Measurements from ENCODE around the gene PDSS1. TPM values are rescaled to one million over a fixed set of nuclear protein-coding genes. Genes with fewer than 3 reads are reported as not detected.

PDSS1 gene
- polyA plus RNA-seq, 1 of the 3 experiments (the other 2 are of a cell fraction), result 14.9 TPM

- WGBS (ENCODE audit: low lambda C conversion rate), result 84% methylated on average over 5 of the region's 5 CpGs
- Histone ChIP-seq H3K4me3 (ENCODE audit: low read depth in 2 of 2, low read length in 1 of 2) (no peak overlapping the region), H3K27me3 (ENCODE audit: insufficient read depth) (no peaks in the 10 kb centered on the region), H3K9me2 (no peaks in the 10 kb centered on the region), H3K9ac (no peak overlapping the region), H3K9me3 (no peaks in the 10 kb centered on the region), H2AFZ (ENCODE audit: low read depth) (no peak overlapping the region), H3F3A (replicated peaks; ENCODE audit: insufficient read depth) (peaks cover 12% of the 10 kb centered on the region), H3K27ac (ENCODE audit: low read depth in 2 of 2, low read length in 1 of 2) (no peak overlapping the region), H3K4me1 (ENCODE audit: control insufficient read depth in 1 of 2, insufficient read depth in 2 of 2, low read depth in 1 of 2, low read length in 1 of 2) (no peaks in the 10 kb centered on the region), H3K36me3 (replicated peaks in 1 of 2; ENCODE audit: control insufficient read depth in 1 of 2, insufficient read depth in 2 of 2, low read length in 1 of 2) (peaks cover 63 to 67% of the 10 kb centered on the region in 2 experiments), H4K20me1 (ENCODE audit: insufficient read depth) (no peaks in the 10 kb centered on the region), H3K4me2 (no peak overlapping the region), H3K79me2 (ENCODE audit: insufficient read depth) (no peaks in the 10 kb centered on the region)
- no peak for DNase-seq
- CTCF ChIA-PET, result interaction anchor here (1.4 to 2.6 kb wide), 2 partner anchors 20 to 136 kb away, joined by 6 to 9 read pairs; no protein-coding TSS in a partner anchor
- POLR2A ChIA-PET, result no interaction called here
- TF ChIP-seq RCOR1 (IDR thresholded peaks at IDR 0.05; ENCODE audit: low read length) (no peak), RFX5 (IDR thresholded peaks at IDR 0.05; ENCODE audit: low read length) (no peak), USF2 (IDR thresholded peaks at IDR 0.05; ENCODE audit: borderline replicate concordance, low read depth, low read length) (no peak), FOXM1 (IDR thresholded peaks at IDR 0.05; ENCODE audit: low read depth) (no peak), MEF2A (IDR thresholded peaks at IDR 0.05; ENCODE audit: borderline replicate concordance, low read depth) (no peak), MXI1 (IDR thresholded peaks at IDR 0.05; ENCODE audit: low read depth, low read length) (no peak), NFIC (IDR thresholded peaks at IDR 0.05; ENCODE audit: borderline replicate concordance) (no peak), TAF1 (IDR thresholded peaks at IDR 0.05; ENCODE audit: borderline replicate concordance, low read depth, low read length) (no peak), EZH2phosphoT487 (IDR thresholded peaks at IDR 0.05; ENCODE audit: borderline replicate concordance, low read depth) (no peak)
These were observed 48.6 kb downstream of the PDSS1 start for GRCh38 chr10:26746061-26746460.

- no peak overlapping the region for H3K27ac ChIP-seq (ENCODE audit: low read depth in 2 of 2, low read length in 1 of 2)
- H3K9ac ChIP-seq, result no peak overlapping the region
- POLR2A ChIA-PET, result no interaction called here
- peak; percentile 49; the same call in 1 of the 2 replicates for TF ChIP-seq FOSL2 (IDR thresholded peaks at IDR 0.05; ENCODE audit: borderline replicate concordance, low read depth)
- no peak for TF ChIP-seq ZBTB33 (IDR thresholded peaks at IDR 0.05; ENCODE audit: borderline replicate concordance, low read depth)
- H3K9me2 ChIP-seq, result no peaks in the 10 kb centered on the region
- peaks cover 12% of the 10 kb centered on the region for H3F3A ChIP-seq (replicated peaks; ENCODE audit: insufficient read depth)
- H3K4me3 ChIP-seq (ENCODE audit: low read depth in 2 of 2, low read length in 1 of 2), result no peak overlapping the region
- no peaks in the 10 kb centered on the region for H3K27me3 ChIP-seq (ENCODE audit: insufficient read depth)
- WGBS (ENCODE audit: low lambda C conversion rate), result 74% methylated on average over 4 of the region's 4 CpGs
- no peaks in the 10 kb centered on the region for H3K9me3 ChIP-seq
- no peaks in the 10 kb centered on the region for H3K79me2 ChIP-seq (ENCODE audit: insufficient read depth)
- no peaks in the 10 kb centered on the region for H4K20me1 ChIP-seq (ENCODE audit: insufficient read depth)
- peaks cover 30 to 38% of the 10 kb centered on the region in 2 experiments for H3K36me3 ChIP-seq (replicated peaks in 1 of 2; ENCODE audit: control insufficient read depth in 1 of 2, insufficient read depth in 2 of 2, low read length in 1 of 2)
- CTCF ChIA-PET, result interaction anchor here (1.1 to 3.7 kb wide), 2 partner anchors 29 to 127 kb away, joined by 4 to 16 read pairs; no protein-coding TSS in a partner anchor
- H2AFZ ChIP-seq (ENCODE audit: low read depth), result no peak overlapping the region
- H3K4me2 ChIP-seq, result no peak overlapping the region
- no peaks in the 10 kb centered on the region; a peak in 2 of 4 replicates for H3K4me1 ChIP-seq (ENCODE audit: control insufficient read depth in 1 of 2, insufficient read depth in 2 of 2, low read depth in 1 of 2, low read length in 1 of 2)
- no peak for DNase-seq
These were observed 58.0 kb downstream of the PDSS1 start for GRCh38 chr10:26755443-26755903.

Measured in SK-N-SH (cell line).